Mammary epithelial cell (primary cell): Measurements from ENCODE around the gene TJP3.

Experiments
- EZH2 ChIP-seq: IDR thresholded peaks from 2 replicates; pipeline ENCODE4 v1.6.1; 2012; ENCODE audit warnings: low read length, inconsistent platforms, borderline replicate concordance
- TF ChIP-seq, protein P1 (sequence below), 2 donors: IDR thresholded peaks in 1 of 2; conservative IDR thresholded peaks in 1 of 2; 2 replicates each; pipeline ENCODE4 v1.5.1; 2011 to 2012; ENCODE audit warnings: inconsistent platforms in 2 of 2, low read length in 2 of 2, mild to moderate bottlenecking in 2 of 2, control low read depth in 1 of 2, low read depth in 1 of 2; ENCODE audit not compliant: insufficient read depth in 1 of 2; ENCODE audit errors: extremely low read depth in 1 of 2

DNA sequence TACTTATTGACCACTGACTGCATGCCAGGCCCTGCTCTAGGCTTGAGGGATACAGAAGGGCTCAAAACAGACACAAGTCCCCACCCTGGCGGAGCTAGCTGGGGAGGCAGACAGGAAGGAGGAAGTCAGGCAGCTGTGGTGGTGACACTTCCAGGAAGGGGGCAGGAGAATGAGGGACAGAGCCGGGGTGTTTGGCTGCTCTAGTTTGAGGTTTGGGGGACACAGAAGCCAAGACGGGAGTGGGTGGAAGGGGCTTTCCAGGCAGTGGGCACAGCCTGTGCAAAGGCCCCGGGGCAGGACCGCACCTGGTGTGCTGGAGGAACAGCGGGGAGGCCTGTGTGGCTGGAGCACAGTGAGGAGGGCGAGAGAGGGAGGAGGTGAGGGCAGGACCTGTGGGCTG, 58.3 kb downstream of the TJP3 start:
- TF ChIP-seq, protein P1, sequence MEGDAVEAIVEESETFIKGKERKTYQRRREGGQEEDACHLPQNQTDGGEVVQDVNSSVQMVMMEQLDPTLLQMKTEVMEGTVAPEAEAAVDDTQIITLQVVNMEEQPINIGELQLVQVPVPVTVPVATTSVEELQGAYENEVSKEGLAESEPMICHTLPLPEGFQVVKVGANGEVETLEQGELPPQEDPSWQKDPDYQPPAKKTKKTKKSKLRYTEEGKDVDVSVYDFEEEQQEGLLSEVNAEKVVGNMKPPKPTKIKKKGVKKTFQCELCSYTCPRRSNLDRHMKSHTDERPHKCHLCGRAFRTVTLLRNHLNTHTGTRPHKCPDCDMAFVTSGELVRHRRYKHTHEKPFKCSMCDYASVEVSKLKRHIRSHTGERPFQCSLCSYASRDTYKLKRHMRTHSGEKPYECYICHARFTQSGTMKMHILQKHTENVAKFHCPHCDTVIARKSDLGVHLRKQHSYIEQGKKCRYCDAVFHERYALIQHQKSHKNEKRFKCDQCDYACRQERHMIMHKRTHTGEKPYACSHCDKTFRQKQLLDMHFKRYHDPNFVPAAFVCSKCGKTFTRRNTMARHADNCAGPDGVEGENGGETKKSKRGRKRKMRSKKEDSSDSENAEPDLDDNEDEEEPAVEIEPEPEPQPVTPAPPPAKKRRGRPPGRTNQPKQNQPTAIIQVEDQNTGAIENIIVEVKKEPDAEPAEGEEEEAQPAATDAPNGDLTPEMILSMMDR (conservative IDR thresholded peaks at IDR 0.05 in 1 of 2, IDR thresholded peaks at IDR 0.05 in 1 of 2; ENCODE audit: extremely low read depth in 1 of 2, insufficient read depth in 1 of 2, low read depth in 1 of 2, low read length in 2 of 2), result no peak
- TF ChIP-seq EZH2, result no peak
